SK-N-SH (cell line): ENCODE data around the gene PROK2.

Experiments used
- CTCF ChIP-seq: fragments of 200-600 bp; sonication (generic); IDR thresholded peaks from 2 replicates; pipeline ENCODE4 v1.6.1; 2017; ENCODE audit warnings: antibody characterized with exemption, mild to moderate bottlenecking, moderate library complexity
- GABPA ChIP-seq: IDR thresholded peaks from 2 replicates; pipeline ENCODE4 v1.4.0; 2012; ENCODE audit warnings: low read depth, mild to moderate bottlenecking
- GATA2 ChIP-seq: sonication (generic); formaldehyde crosslinking; IDR thresholded peaks from 2 replicates; pipeline ENCODE4 v1.5.0; 2020; ENCODE audit warnings: mild to moderate bottlenecking, missing genetic modification reagents
- IRF3 ChIP-seq: fragments of 150-350 bp; IDR thresholded peaks from 2 replicates; pipeline ENCODE4 v1.6.1; 2016; ENCODE audit warnings: mild to moderate bottlenecking, low read depth, low read length
- JUND ChIP-seq: IDR thresholded peaks from 2 replicates; pipeline ENCODE4 v1.4.0; 2012
- MAX ChIP-seq: IDR thresholded peaks from 2 replicates; pipeline ENCODE4 v1.4.0; 2012; ENCODE audit warnings: low read depth
- RAD21 ChIP-seq: IDR thresholded peaks from 2 replicates; pipeline ENCODE4 v1.6.1; 2012; ENCODE audit warnings: mild to moderate bottlenecking, low read length
- RCOR1 ChIP-seq: fragments of 150-350 bp; IDR thresholded peaks from 2 replicates; pipeline ENCODE4 v1.6.1; 2017; ENCODE audit warnings: antibody characterized with exemption, low read length
- RFX5 ChIP-seq: IDR thresholded peaks from 2 replicates; pipeline ENCODE4 v1.6.1; 2012; ENCODE audit warnings: mild to moderate bottlenecking, improper control_type of control experiment, low read length
- SMC3 ChIP-seq: IDR thresholded peaks from 2 replicates; pipeline ENCODE4 v1.6.1; 2012; ENCODE audit warnings: low read depth, low read length, improper control_type of control experiment
- TAF1 ChIP-seq: IDR thresholded peaks from 2 replicates; pipeline ENCODE4 v1.6.1; 2012; ENCODE audit warnings: low read depth, mild to moderate bottlenecking, low read length, moderate library complexity, borderline replicate concordance
- TCF12 ChIP-seq: IDR thresholded peaks from 2 replicates; pipeline ENCODE4 v1.4.0; 2012
- USF2 ChIP-seq: fragments of 150-350 bp; IDR thresholded peaks from 2 replicates; pipeline ENCODE4 v1.6.1; 2017; ENCODE audit warnings: antibody characterized with exemption, low read length, low read depth, borderline replicate concordance
- YY1 ChIP-seq: IDR thresholded peaks from 2 replicates; pipeline ENCODE4 v1.4.0; 2012; ENCODE audit warnings: low read depth, mild to moderate bottlenecking

GRCh38 chr3:71786217-71786549 is 1.2 kb upstream of the PROK2 start:
- TF ChIP-seq IRF3 (no peak), USF2 (no peak), MAX (no peak), GABPA (no peak), CTCF (no peak), SMC3 (no peak), YY1 (no peak), RAD21 (no peak), TCF12 (no peak), GATA2 (CRISPR knock-in tag) (no peak), RCOR1 (no peak), RFX5 (no peak), JUND (no peak), TAF1 (no peak)
